Activated T-cell treated with anti-CD3 and anti-CD28 coated beads, Interleukin-2, amount 50 U/mL, for 48 hours (primary cell): ENCODE data around the gene ARF1.
A peak's percentile ranks its signal among the peaks of the same experiment; 100 is the strongest.
"Not testable (repeated sequence)": the region's sequence is repeated elsewhere in the genome, so short reads cannot be mapped to it uniquely, and the experiment has no call there.

Experiments
- DNase-seq, 2 experiments: peaks; one replicate each; pipeline ENCODE4 v3.0.0-alpha.2; 2020

ARF1 gene

DNA sequence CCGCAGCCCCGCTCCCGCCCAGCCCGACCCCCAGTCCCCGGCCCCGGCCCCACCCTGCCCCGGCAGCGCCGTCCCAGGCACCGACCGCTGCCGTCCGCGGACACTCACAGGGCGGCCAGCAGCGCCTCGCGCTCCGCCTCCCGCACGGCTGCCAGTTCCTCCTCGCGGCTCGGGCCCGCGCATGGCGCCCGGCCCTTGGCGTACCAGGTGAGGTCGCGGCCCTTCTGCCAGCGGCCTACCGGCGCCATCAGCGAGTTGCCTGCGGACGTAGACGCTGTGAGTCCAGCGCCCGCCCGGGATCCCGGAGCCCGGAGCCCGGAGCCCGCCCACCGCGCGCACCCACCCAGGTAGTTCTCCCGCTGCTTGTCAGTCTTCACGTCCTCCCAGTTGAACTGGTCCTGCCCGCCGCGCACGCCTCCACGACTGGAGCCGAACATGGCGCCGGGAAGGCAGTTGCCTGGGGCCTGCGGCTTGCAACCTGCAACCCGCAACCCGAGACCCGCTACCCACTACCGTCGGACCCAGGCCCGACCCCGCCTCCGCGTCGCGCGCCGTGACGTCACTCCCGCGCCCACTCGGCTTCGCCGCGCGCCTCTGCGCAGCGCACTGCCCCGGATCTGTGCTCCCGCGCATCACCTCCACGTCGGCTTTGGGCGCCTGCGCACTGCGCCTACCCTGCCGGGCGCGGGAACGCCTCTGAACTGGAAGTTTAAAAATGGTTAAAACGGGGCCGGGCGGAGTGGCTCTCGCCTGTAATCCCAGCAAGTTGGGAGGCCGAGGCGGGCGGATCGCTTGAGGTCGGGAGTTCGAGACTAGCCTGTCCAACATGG is 20.5 kb downstream of the ARF1 start, which contains the start of gene C1orf35:
TSS of gene C1orf35 (minus strand) at position 535 of the 830 bp plus-strand sequence. CDS start at position 437, 98 bp downstream.
- peak; percentile 97 for DNase-seq

DNA sequence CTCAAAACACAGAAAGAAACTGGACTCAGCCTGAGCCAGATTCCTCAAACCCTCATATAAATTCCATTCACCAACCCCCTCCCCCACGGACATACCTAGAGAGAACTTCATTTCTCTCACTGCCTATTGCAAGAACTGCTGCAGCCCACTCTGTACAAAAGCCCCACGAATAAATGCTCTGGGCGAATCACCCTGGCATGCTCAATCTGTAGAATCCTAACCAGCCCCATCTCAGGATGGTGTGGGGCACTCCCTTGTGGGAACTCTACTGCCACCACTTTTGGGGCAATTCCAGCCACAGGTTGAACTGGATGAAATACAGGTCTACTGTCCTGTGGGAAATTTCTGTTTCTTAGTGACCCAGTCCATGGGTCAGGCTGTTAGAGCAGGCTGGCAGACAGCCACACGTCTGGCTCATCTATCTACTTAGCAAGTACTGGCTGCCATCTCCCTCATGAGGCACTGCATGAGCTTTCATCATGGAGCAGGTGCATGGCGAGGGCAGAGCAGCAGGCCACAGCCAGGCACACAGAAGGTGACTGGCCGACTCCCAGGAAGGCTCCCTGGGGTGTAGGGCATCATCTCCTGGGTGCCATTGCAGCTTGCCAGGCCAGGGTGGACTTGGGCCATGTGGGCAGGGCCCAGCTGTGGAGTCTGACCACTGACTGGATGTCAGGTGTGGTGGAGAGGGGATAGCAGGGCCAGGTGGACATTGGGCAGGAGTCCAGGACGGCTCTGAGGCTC is 22.2 kb downstream of the ARF1 start:
- no peak for DNase-seq

DNA sequence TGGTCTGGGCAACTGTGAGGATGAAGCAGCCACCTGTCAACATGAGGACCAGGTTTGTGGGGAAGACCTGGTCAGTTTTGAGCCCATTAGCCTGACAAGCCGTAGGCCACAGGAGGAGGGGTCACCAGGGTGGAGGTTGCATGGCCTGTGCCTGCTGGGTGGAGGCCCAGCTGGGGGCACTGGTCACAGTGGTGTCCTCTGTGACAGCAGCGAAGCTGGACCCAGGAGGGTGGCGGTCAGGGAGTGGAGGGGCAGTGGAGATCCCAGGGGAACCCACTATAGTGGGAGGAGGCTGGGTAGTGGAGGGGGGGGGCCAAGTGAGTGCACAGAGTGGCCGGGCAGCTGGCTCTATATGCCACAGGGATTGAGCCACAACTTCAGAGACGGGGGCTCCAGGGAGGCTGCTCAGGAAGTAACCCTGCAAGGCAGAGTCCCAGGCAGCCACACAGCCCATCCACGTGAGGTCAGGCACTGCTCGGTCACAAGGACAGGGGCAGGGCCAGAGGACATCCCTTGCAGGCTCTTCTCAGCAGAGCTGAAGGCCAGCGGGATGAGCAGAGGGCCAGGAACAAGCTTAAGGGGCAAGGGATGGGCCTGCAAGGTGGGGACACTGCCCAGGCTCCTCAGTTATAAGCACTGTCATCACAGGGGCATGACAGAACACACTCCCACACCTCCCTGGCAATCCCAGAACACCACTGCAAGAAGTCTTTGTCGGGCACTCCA is 22.9 kb downstream of the ARF1 start:
- no peak for DNase-seq

DNA sequence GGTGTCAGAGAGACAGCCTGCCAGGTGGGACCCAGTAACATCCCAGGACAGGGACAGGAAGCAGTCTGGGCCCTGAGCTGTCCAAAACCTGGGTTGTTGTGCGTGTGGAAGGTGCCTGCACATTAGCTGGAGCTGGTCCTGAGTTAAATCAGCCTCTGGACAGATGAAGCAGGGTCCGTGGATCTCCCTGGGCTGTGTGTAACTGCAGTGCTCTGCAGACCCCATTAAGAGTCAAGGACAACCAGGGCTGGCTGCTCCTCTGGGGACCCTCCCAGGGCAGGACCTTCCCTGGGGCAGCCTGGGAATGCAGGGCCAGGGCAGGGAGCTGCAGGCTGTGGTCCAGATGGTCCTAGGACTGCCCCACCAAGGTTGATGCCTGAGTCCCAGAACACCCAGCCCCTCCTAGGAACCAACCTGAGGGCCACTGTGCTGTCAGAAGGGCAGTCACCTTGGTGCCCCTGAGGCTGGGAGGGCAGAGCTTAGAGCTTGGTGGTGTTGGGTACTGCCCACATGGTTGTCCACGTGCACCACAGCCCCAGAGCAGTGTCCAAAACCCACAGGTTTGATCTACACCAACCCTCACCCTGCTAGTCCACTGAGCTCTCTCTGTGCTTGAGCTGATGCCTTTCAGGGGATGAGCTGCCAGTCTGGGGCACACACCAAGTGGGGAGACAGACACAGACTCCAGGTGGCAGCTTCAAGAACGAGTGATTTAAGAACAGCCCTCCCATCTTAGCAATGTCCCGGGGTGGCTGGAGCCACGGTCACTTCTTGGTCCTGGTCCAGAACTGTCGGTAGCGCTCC is 23.7 kb downstream of the ARF1 start:
- no peak for DNase-seq

DNA sequence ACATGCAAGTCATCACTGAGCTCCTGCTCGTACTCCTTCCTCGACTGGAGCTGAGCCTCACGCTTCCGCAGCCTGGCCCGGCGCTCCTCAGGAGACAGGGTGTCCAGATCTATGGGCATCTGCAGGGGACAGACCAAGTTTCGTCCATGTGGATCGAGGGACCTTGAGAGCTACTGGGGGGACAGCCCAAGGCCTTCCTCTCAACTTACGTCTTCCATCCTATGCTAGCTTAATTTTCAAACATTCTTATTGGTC is 24.2 kb downstream of the ARF1 start:
- DNase-seq, result no peak

DNA sequence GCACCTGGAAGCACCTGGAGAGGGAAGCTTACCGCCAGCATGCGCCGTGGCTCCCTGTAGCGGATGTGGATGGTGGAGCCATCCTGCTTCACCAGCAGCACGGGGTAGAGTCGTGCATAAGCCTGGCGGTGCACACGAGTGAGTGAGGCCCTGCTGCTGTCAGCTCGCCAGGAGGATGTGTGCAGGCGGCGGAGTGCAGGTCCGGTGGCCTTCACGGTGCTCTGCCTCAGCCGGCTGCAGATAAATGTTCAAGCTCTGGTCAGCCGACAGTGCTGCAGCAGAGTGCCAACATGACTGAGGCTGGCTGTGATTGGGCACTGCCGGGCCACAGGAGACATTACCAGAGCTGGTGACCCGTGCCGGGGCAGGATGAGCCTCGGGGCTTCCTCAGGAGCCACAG is 25.1 kb downstream of the ARF1 start:
- no peak for DNase-seq

DNA sequence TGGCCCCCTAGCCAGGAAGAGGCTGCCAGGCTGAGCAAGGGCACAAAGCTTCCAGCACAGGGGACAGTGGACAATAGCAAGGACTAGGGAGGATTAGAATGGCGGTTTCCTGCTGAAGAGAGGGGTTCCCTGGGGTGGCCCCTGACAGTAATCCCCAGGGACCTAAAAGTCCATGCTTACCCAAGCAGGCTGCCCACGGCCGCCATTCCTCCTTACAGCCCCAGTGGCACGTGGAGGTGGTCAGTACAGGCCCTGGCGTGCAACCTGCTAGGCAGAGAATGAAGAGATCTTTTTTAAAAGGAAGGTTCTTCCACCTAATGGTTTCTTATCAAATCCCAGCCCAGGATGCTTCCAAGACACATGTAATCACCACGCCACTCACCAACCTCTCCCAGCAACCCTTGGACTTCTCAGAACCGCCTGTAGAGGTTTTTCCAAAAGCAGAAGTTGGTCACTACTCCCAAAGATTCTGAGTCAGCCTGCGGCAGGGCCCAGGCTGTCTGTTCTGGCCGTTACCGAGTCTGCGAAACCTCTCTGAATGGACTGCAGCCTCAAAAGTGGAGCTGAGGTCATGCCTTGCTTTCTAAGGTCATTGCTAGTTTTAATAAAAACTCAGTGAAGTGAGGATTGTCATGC is 25.7 kb downstream of the ARF1 start:
- DNase-seq, result no peak

DNA sequence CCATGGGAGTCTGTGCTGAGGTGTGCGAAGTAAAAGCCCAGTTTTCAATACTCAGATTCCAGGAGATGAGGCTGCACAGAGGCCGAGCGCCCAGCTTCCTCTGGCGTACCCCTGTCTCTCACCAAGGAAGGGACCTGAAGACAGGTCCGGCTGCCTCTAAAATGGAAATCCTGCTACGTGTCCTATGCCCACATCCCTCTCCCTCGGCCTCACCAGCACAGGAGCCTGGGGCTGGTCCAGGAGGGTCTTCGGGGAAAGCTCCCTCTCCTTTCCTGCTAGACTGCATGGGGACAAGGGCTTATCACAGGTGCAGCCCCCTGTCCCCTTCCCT is 26.2 kb downstream of the ARF1 start:
- DNase-seq, result no peak

DNA sequence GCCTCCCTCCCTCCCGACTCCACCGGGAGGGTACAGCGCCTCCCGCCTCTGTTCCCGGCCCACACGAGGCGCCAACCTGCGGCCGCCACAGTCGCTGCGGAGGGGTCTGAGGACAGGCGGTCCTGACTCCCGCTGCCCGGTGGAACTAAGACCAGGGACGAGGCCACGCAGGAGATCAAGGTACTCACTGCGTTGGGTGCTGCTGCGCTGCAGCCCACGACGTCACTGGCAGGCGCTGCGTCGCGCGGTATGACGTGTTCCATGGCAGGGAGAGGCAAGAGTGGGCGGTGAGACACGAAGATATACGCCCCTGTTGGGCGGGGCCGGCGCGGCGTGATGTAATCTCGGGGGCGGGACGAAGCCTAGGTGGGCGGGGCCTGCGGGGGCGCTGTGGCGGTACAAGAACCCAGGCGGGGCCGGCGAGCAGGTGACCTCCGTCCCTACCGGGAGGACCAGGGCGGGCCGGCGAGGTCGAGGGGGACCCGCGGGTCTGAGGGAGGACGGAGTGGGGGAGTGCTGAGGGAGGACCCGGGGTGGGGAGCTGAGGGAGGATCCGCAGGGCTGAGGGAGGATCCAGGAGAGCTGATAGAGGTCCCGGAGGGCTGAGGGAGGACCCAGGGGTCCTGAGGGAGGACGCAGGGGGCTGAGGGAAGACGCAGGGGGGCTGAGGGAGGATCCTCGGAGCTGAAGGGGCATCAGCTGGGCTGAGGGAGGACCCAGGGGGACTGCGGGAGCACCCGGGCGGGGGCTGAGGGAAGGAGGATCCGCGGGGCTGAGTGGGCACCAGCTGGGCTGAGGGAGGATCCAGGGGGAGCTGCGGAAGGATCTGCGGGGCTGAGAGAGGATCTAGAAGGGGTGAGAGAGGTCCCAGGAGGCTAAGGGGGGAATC is 26.8 kb downstream of the ARF1 start, which contains the start of gene MRPL55:
TSS of gene MRPL55 (minus strand) at position 227 of the 889 bp plus-strand sequence. CDS start 1,039 bp downstream, outside the sequence.
- DNase-seq, result peak; percentile 100

DNA sequence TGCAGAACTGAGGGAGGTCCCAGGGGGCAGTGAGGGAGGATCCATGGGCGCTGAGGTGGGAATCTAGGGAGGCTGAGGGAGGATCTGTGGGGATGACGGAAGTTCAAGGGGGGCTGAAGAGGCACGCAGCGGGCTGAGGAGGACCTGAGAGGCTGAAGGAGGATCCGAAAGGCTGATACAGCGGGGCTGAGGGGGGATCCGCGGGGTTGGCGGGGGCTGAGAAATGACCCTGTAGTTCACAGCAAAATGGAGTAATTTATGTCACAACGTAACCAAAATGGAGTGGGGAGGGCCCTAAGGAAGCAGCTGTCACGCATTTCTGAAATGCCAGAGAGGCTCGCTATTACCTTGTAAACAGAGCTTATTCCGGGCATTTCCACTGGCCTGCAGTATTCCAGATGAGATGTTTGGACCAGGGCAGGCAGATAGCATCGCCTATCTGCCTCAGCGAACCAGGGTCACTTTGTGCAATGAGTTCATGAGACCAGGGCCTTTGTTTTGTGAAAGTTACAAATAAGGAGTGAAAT is 27.5 kb downstream of the ARF1 start:
- DNase-seq, result no peak

DNA sequence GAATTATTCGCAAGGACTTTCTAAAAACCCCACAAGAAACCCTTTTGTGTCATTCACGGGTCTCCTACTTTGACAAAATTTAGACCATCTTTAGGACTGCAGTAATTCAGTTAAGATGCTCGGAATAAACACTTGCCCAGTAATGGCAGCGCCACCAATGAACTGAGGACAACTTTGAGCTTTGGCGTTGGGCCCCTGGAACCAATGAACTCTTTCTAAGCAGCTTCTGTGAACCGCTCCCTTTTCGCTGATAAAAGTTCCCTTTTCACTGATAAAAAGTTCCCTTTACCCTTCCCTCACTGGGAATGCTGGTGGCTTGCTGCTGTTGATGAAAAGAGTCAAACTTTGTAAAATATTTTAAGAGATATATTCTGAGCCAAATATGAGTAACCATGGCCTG is 28.0 kb downstream of the ARF1 start:
- no peak for DNase-seq

DNA sequence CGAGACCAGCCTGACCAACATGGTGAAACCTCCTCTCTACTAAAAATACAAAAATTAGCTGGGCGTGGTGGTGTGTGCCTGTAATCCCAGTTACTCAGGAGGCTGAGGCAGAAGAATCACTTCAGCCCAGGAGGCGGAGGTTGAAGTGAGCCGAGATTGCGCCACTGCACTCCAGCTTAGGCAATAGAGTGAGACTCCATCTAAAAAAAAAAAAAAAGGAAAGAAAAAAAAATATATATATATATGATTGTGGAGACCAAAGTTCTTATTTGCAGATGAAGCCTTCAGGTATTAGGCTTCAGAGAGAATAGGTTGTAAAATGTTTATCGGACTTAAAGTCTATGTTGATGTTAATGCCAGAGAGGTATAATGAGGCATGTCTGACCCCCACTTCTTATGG is 28.8 kb downstream of the ARF1 start:
- not testable (repeated sequence) for DNase-seq

DNA sequence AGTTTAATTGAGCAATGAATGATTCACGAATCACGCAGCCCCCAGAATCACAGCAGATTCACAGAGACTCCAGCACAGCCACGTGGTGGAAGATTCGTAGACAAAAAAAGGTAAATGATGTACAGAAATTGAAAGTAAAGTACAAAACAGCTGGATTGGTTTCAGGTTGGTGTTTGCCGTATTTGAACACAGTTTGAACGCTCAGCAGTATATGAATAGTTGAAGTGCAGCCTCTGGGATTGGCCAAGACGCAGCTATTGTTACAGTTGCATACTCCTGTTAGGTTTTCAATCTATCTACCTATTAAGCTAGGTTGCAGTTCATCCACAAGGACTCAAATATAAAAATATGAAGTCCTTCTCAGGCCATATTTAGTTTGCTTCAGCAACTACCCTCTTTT is 29.7 kb downstream of the ARF1 start:
- no peak for DNase-seq

DNA sequence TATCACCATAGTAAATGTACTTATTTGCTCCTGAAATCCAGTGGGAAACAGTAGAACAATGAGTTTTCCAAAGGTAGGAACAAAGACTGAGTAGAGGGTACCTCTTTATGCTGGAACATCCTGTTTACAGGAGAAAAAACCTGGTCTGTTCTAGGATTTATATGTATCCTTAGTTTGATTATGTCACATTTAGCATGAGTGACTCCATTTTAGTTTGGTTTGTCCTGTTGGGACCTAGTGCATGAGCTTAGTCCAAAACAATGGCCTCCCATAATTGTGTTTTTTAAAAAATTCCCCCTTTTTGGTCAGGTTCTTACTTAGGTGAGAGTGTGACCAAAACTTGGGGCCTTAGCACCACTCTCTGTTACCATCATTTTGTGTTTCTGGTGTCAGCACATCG is 30.1 kb downstream of the ARF1 start:
- DNase-seq, result no peak

DNA sequence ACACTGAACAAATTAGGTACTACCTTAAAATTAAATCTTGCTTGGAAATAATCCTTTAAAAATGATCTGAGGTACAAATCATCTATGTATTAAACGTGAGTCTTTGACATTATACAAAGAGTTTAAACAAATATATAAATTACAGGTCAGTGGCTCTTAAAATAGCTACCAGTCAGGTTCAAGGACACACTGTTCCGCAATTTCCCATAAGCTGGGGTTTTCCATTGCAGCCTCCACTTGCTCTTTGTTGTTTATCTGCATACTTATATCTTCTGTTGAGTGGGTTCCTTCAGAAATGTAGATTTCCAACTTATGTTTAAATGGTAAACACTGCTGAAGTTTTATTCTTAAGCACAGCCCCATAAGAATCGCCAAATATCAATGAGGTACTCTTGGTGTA is 32.3 kb downstream of the ARF1 start:
- DNase-seq, result no peak

DNA sequence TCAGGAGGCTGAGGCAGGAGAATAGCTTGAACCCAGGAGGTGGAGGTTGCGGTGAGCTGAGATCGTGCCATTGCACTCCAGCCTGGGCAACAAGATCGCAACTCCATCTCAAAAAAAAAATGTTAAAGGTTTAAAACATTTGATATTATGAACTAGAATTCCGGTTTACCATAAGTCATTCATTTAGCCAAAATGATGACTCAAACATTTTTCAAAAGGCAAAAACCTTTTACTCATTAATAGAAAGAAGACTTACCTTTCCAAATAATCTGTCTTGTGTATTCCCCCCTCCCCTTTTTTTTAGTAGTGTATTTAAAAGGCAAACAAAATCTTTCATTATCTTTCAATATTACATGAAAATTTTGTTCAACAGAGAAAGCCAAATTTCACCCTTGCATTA is 34.8 kb downstream of the ARF1 start:
- DNase-seq, result no peak

DNA sequence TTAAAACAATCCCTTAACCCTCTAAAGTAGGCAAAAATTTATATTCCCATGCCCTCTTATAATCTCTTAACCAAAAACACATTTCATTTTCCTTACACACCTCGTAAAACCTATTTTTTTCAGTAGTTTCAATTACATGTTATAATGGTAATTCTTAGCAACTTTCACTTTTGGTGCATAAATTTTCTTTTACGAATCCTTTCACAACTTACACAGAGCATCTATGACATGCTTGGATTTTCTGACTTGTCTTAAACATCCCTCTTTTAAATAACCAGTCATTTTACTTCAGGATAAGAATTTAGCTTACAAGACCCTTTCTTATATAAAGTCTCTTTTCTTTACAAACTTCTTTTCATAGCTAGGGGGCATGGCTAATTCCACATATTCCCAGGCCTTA is 35.5 kb downstream of the ARF1 start:
- no peak for DNase-seq

DNA sequence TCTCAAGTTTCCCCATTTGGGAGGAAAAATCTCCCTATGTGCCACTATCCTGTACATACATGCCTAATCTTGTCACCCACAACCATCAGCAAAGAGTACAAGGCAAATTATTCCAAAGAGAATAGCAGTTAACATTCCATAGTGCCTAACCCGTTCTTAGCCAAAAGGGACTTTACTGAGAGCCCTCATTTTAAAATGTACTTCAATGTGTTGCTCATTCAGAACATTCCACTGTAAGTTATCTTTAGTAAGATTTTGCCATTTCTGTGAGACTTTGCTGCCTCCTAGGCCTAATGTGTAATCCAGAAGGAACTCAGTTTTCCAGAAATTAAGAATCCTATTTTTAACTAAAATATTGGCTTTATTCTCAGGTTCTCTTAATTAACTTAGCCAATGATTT is 37.8 kb downstream of the ARF1 start:
- DNase-seq, result no peak

DNA sequence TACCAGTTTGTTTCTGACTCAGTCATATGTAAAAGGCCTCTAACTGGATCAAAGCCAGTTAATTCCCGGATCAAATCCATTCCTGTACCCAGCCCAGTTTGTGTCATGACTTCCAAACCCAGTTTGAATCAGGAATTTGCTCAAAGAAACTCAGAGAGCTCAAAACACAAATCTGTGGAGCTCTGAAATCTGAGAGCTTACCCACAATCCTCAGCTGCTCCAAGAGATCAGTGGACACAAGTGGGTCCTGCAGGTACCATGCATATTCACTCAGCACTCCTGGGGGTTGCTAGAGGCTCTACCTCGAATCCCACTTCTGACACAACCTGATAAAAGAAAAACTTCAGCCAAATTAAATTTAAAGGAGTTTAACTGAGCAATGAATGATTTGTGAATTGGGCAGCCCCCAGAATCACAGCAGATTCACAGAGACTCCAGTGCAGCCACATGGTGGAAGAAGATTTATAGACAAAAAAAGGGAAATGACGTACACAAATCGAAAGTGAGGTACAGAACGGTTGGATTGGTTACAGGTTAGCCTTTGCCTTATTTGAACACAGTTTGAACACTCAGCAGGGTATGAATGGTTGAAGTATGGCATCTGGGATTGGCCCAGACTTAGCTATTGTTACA is 38.5 kb downstream of the ARF1 start:
- no peak for DNase-seq

DNA sequence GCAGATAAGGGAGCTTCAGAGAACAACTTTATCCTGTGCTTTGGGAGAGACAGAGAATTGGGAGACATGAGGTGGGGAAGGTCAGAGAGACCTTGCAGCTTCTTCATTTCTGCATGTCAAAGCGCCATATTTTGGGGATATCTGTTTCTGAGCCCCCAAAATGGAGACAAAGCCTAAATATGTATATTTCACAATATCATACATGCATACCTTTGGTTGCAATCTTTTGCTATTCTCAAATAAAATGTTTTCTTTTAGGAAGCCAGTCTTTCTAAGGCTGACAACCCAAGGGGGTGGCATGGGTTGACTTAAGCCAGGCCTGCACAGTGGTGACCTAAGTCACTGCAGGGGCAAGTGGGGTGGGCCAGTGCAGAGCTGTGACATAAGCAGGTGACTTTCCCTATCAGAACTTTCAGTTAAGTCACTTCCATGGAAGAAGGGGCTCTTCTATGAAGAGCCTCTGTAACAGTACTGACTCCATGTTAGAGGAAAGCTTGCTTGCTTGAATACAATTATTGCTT is 40.5 kb downstream of the ARF1 start:
- no peak for DNase-seq
